ENCODE data around the gene TMOD2.

DNA sequence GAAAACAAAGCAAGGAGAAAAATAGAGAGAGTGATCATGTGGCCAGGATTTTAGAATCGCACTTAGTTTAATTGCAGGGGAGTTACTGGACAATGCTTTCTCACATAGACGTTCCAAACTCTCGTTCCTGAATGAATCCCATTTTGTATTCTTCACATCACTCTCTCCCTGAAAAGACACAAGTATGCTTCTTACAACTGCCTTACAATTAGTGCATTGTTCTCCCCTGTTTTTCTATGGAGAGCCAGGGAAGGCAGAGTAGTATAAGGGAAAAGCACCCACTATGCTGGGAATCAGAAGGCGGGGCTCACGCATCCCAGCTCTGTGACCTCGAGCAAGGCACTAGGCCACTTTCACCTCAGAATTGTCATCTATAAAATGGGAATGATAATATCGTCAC is 14.4 kb downstream of the TMOD2 start:
- TF ChIP-seq EZH2phosphoT487 (IDR thresholded peaks at IDR 0.05; ENCODE audit: insufficient read depth, low read depth): no peak
- TF ChIP-seq EZH2 (IDR thresholded peaks at IDR 0.05; ENCODE audit: insufficient read depth, poor library complexity, severe bottlenecking): no peak
